K562 (cell line): ENCODE data around the gene CDK5R2. TPM values are rescaled to one million over a fixed set of nuclear protein-coding genes. Genes with fewer than 3 reads are reported as not detected.

ENCODE experiments used
- ATAC-seq: fragments of 200-7000 bp; cut with Tn5 transposase; 3 replicates; pipeline ENCODE4 v1.9.1; 2020; ENCODE audit warnings: moderate library complexity
- BruUV-seq: library from RNA; stranded (reverse); fragments of 400-500 nt; replicated peaks from 2 replicates; lab custom pipeline; 2021; lab: Mats Ljungman, UMichigan
- CTCF ChIA-PET: fragments of 300-600 bp; formaldehyde crosslinking; extraction: SDS; loops from one replicate; lab custom pipeline; 2021; ENCODE audit warnings: low intra/inter-chr PET ratio; lab: Yijun Ruan, JAX
- POLR2A ChIA-PET: fragments of 300-600, 350-650 bp; sonication (Branson Sonifier 250); formaldehyde crosslinking; extraction: SDS; loops from one replicate; lab custom pipeline; 2021; ENCODE audit warnings: antibody characterized with exemption, inconsistent platforms; lab: Yijun Ruan, JAX
- DNase-seq, 4 experiments: peaks; one replicate each; pipeline versions ENCODE4 v3.0.0 to v3.0.0-alpha.2; 2011 to 2018; ENCODE audit warnings: low spot score in 3 of 4, mixed read lengths in 3 of 4; ENCODE audit errors: extremely low read depth in 1 of 4
- FAIRE-seq: peaks from 2 replicates; lab custom pipeline; 2011; peaks lifted over from hg19 to GRCh38; lab: Jason Lieb, UNC
- H2AFZ ChIP-seq: 2 replicates; pipeline ENCODE4 v1.6.0; 2011; ENCODE audit warnings: low read depth, low read length, control low read depth, inconsistent platforms
- H3K27ac ChIP-seq: fragments of 200-600 bp; 3 replicates; pipeline ENCODE4 v1.8.0; 2011; ENCODE audit warnings: low read depth, mild to moderate bottlenecking, control low read depth, inconsistent platforms, low read length, moderate library complexity, mixed read lengths; ENCODE audit errors: extremely low read depth
- H3K27me3 ChIP-seq, 2 experiments: fragments of 300-600 bp in 1 of 2; 2 replicates in 1 of 2; 3 replicates in 1 of 2; pipeline versions ENCODE4 v1.6.0 to v1.8.0; 2011; ENCODE audit warnings: inconsistent platforms in 2 of 2, low read length in 2 of 2, mild to moderate bottlenecking in 1 of 2, mixed read lengths in 1 of 2, moderate library complexity in 1 of 2; ENCODE audit not compliant: control insufficient read depth in 2 of 2, insufficient read depth in 2 of 2
- H3K36me3 ChIP-seq: fragments of 300-600 bp; 3 replicates; pipeline ENCODE4 v1.8.0; 2011; ENCODE audit warnings: mild to moderate bottlenecking, low read length, inconsistent platforms; ENCODE audit not compliant: control insufficient read depth, insufficient read depth
- H3K4me1 ChIP-seq, 2 experiments: fragments of 200-600 bp in 1 of 2; replicated peaks in 1 of 2; 2 replicates in 1 of 2; 3 replicates in 1 of 2; pipeline versions ENCODE4 v1.5.1 to v1.8.0; 2011; ENCODE audit warnings: inconsistent platforms in 2 of 2, low read length in 2 of 2, mild to moderate bottlenecking in 1 of 2, mixed read lengths in 1 of 2, moderate library complexity in 1 of 2; ENCODE audit not compliant: control insufficient read depth in 2 of 2, insufficient read depth in 2 of 2
- H3K4me2 ChIP-seq: 2 replicates; pipeline ENCODE4 v1.6.1; 2011; ENCODE audit warnings: low read length, control low read depth, inconsistent platforms, mixed read lengths; ENCODE audit not compliant: insufficient read depth
- H3K4me3 ChIP-seq: fragments of 200-600 bp; sonication (generic), shearing (Covaris generic); 2 replicates; pipeline ENCODE4 v1.5.1; 2016; ENCODE audit warnings: control low read depth, inconsistent platforms
- H3K79me2 ChIP-seq: fragments of 200-600 bp; 3 replicates; pipeline ENCODE4 v1.8.0; 2011; ENCODE audit warnings: low read length, inconsistent platforms; ENCODE audit not compliant: control insufficient read depth, insufficient read depth
- H3K9ac ChIP-seq, 2 experiments: 2 replicates each; pipeline versions ENCODE4 v1.6.0 to v1.6.1; 2011; ENCODE audit warnings: low read depth in 2 of 2, low read length in 2 of 2, control low read depth in 1 of 2, inconsistent platforms in 1 of 2, mild to moderate bottlenecking in 1 of 2, mixed read lengths in 1 of 2; ENCODE audit not compliant: insufficient read depth in 1 of 2
- H3K9me1 ChIP-seq: one replicate; pipeline ENCODE4 v1.6.0; 2011; ENCODE audit warnings: inconsistent platforms, mild to moderate bottlenecking, low read length, moderate library complexity; ENCODE audit not compliant: control insufficient read depth, insufficient read depth
- H3K9me3 ChIP-seq: replicated peaks from 2 replicates; pipeline ENCODE4 v1.5.1; 2011; ENCODE audit warnings: low read depth, low read length, inconsistent platforms; ENCODE audit not compliant: control insufficient read depth, insufficient read depth
- H4K20me1 ChIP-seq: replicated peaks from 2 replicates; pipeline ENCODE4 v1.6.1; 2011; ENCODE audit warnings: low read length, inconsistent platforms, mixed read lengths; ENCODE audit not compliant: control insufficient read depth, insufficient read depth
- EZH2 ChIP-seq: IDR thresholded peaks from 2 replicates; pipeline ENCODE4 v1.6.1; 2012; ENCODE audit warnings: low read depth, mild to moderate bottlenecking, inconsistent platforms, low read length, borderline replicate concordance
- IRF9 ChIP-seq: fragments of 450-650 bp; IDR thresholded peaks from 2 replicates; pipeline ENCODE4 v1.6.1; 2016; ENCODE audit warnings: missing biosample characterization, missing genetic modification characterization
- POLR3A ChIP-seq: IDR thresholded peaks from 2 replicates; pipeline ENCODE4 v1.6.1; 2011; ENCODE audit warnings: borderline replicate concordance, mild to moderate bottlenecking, moderate library complexity; ENCODE audit not compliant: insufficient read length, insufficient read depth; ENCODE audit errors: extremely low read depth
- RFX1 ChIP-seq: fragments of 450-650 bp; IDR thresholded peaks from 2 replicates; pipeline ENCODE4 v1.6.1; 2016; ENCODE audit warnings: mild to moderate bottlenecking, moderate library complexity
- SAFB ChIP-seq: fragments of 200-400 bp; formaldehyde crosslinking; IDR thresholded peaks from 2 replicates; pipeline ENCODE4 v1.6.1; 2017; ENCODE audit warnings: low read depth, low read length, borderline replicate concordance
- TCF3 ChIP-seq: sonication (generic); formaldehyde crosslinking; IDR thresholded peaks from 2 replicates; pipeline ENCODE4 v1.4.0; 2020; ENCODE audit warnings: mild to moderate bottlenecking, missing genetic modification reagents
- WGBS: fragments of 100-300 bp; shearing (Covaris generic); methylation state at CpG from one replicate; pipeline ENCODE4 v1.1.6; 2016; ENCODE audit warnings: low coverage, mixed read lengths; ENCODE audit not compliant: insufficient coverage; ENCODE audit errors: missing lambda C conversion rate; 5-methylcytosine and 5-hydroxymethylcytosine counted together
- in situ Hi-C: fragments of 300-500 bp; cut with MboI; formaldehyde crosslinking; loops from 4 replicates; pipeline ENCODE4 v1.15.0; 2018; ENCODE audit warnings: inconsistent platforms, mixed read lengths
- intact Hi-C: fragments of 100-400 bp; cut with micrococcal nuclease; formaldehyde crosslinking; loops from 2 replicates; pipeline ENCODE4 v1.14.2; 2022
- polyA plus RNA-seq, 8 experiments: library from polyadenylated mRNA; depleted of rRNA in 4 of 8; stranded (reverse) in 5 of 8; unstranded in 3 of 8; fragments of >200 nt; fragmentation: Nextera tagmentation in 2 of 8; fragmentation: Illumina TruSeq in 1 of 8; extraction: Ambion mirVana in 2 of 8; extraction: Trizol in 1 of 8; gene quantifications; 2 replicates each; pipeline versions ENCODE4 v1.2.1 to v1.2.3, GENCODE V29; 2011 to 2014; ENCODE audit warnings: inconsistent platforms in 1 of 8, missing spikeins in 1 of 8
- total RNA-seq, 7 experiments: library from RNA; depleted of rRNA in 6 of 7; stranded (reverse); fragments of >200 nt in 6 of 7; fragmentation: Illumina TruSeq in 2 of 7; extraction: Trizol in 2 of 7; gene quantifications; 2 replicates each; pipeline versions ENCODE4 v1.2.1 to v1.2.3, GENCODE V29; 2011 to 2021; ENCODE audit warnings: low replicate concordance in 1 of 7

Gene CDK5R2
- total and polyA plus RNA-seq, 9 of the 15 experiments (the other 6 are each of a cell fraction or from before 2014, with no cell fraction given), result 0.09 TPM; not detected in 8

- no peak for ATAC-seq
- no peak overlapping the region for H2AFZ ChIP-seq
- no peaks in the 10 kb centered on the region for H3K9me3 ChIP-seq
These were observed 1.1 kb downstream of the CDK5R2 start for GRCh38 chr2:218960309-218961165.

More at GRCh38 chr2:218960309-218961165, 1.1 kb downstream of the CDK5R2 start:
- H3K9me1 ChIP-seq, result no peaks in the 10 kb centered on the region
- H3K4me1 ChIP-seq, result peaks cover 11 to 31% of the 10 kb centered on the region in 2 experiments; a peak in 4 of 5 replicates
- no peaks in the 10 kb centered on the region for H4K20me1 ChIP-seq
- H3K4me2 ChIP-seq, result no peak overlapping the region
- 0 out of 2 replicates have a peak, but pooled peaks have one; percentile 12 for TF ChIP-seq SAFB
- TF ChIP-seq IRF9 (tag), result no peak
- TF ChIP-seq RFX1, result no peak
- TF ChIP-seq EZH2, result peak; percentile 83; the same call in 1 of the 2 replicates
- no peak for TF ChIP-seq TCF3
- TF ChIP-seq POLR3A, result no peak
- in situ Hi-C loops, result no loop called here
- no TSS peak for BruUV-seq
- H3K36me3 ChIP-seq, result no peaks in the 10 kb centered on the region
- FAIRE-seq (no peak), DNase-seq (no peak)
- 16% methylated on average over 13 of the region's 87 CpGs for WGBS
- H3K4me3 ChIP-seq, result no peak overlapping the region
- ChIA-PET POLR2A (no interaction called here), CTCF (no interaction called here)
- H3K9ac ChIP-seq, result no peak overlapping the region
- peaks cover 7 to 29% of the 10 kb centered on the region in 2 experiments; a peak in 4 of 5 replicates for H3K27me3 ChIP-seq
- intact Hi-C loops, result loop anchor here (5.0 kb wide), 1 partner anchor 53 kb away; no protein-coding TSS in a partner anchor
- H3K27ac ChIP-seq, result no peak overlapping the region
- no peaks in the 10 kb centered on the region for H3K79me2 ChIP-seq
